ENCODE results near the gene PPP1R13B. TPM values are rescaled to one million over a fixed set of nuclear protein-coding genes. Genes with fewer than 3 reads are reported as not detected.

PPP1R13B gene
- total and polyA plus RNA-seq, 2 experiments from 2014 or later = 2.0 to 8.5 TPM

DNA sequence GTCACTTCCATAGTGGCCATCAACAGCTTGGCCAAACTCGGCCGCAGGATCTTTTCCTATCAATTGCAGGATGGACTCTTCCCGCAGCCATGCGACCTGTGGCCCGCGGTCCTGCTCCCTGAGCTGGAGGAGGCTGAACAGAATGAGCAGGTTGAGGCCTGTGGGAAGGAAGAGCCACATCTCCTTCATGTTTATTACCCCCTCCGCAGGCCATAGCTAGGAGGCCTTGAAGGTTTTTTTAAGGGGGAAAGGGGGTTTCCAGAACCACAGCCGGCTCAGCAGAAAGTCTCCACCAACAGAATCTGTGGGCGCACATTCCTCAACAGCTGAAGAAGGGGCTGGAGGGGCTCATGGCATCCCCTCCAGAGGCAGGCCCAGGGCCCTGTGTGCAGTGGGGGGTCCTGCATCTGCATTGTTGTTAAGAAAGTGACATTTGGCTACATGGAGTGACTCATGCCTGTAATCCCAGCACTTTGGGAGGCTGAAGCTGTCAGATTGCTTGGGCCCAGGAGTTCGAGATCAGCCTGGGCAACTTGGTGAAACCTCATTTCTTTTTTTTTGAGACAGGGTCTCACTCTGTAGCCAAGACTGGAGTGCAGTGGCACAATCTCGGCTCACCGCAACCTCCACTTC is 25.2 kb upstream of the PPP1R13B start:
- Histone ChIP-seq H2AFZ (peak overlapping the region; percentile 98), H3K4me3 (peak overlapping the region; percentile 55), H3K27me3 (ENCODE audit: insufficient read depth) (no peaks in the 10 kb centered on the region), H4K20me1 (replicated peaks; ENCODE audit: insufficient read depth) (no peaks in the 10 kb centered on the region), H3K79me2 (replicated peaks; ENCODE audit: insufficient read depth) (no peaks in the 10 kb centered on the region), H3K36me3 (ENCODE audit: insufficient read depth) (no peaks in the 10 kb centered on the region), H3K4me2 (peak overlapping the region; percentile 79), H3K4me1 (ENCODE audit: insufficient read depth) (no peaks in the 10 kb centered on the region), H3K27ac (ENCODE audit: low read depth) (no peak overlapping the region), H3F3A (replicated peaks; ENCODE audit: low read depth) (no peaks in the 10 kb centered on the region), H3K9me2 (ENCODE audit: insufficient read depth) (no peaks in the 10 kb centered on the region)
- Mint-ChIP-seq H3K27me3 (ENCODE audit: insufficient read depth, low read depth, poor library complexity) (peaks cover 6% of the 10 kb centered on the region), H3K36me3 (ENCODE audit: low read depth) (no peaks in the 10 kb centered on the region), H3K4me1 (peaks cover 14% of the 10 kb centered on the region), H3K4me3 (peak overlapping the region; percentile 63), H3K9me3 (no peaks in the 10 kb centered on the region; the same call in 2 of the 3 replicates), H3K27ac (no peak overlapping the region; the same call in 1 of the 2 replicates)
- no peak for TF ChIP-seq POLR2AphosphoS5 (IDR thresholded peaks at IDR 0.05; ENCODE audit: low read depth)
- DNase-seq (ENCODE audit: low spot score) = peak; percentile 54
- peak; percentile 22 for ATAC-seq

DNA sequence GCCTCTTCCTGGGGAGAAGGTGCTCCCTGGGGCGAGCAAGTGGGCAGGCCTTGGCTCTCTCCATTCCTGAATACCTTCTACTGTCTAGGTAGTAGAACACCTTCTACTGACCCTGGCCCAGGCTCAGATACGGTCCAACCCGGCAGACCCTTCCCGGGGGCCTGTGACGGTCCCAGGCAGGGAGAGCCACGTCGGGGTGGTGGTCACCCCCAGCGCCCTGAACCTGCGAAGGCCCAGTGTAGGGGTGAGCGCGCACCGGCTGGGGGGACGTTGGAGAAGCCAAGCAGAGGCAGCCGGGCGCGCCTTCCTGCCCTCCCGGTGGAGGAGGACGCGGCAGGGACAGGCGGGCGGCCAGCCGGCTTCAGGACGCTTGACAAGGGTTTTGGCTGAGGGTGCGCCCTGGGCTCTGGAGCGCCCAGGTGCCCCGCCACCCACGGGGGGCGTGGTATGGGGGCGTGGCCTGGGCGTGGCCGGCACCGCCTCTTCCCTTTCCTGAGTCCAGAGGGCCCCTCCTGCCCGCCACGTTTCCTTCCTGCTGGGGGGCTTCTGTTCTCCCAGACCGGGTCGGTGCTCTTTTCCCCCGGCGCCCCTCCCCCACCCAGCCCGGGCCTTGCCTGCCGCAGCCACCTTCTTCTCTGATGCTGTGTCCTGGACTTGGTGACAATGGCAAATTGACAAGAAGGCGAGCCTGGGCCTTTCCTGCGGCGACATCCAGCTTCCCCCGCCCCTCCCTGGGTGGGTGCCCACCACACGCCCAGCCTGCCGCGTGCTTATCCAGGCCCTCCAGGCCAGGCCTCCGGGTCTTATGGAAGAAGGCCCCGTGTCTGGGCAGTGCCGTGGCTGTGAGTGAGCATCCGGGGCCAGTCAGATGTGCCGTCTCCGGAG is 24.5 kb upstream of the PPP1R13B start:
- TF ChIP-seq, protein P1, sequence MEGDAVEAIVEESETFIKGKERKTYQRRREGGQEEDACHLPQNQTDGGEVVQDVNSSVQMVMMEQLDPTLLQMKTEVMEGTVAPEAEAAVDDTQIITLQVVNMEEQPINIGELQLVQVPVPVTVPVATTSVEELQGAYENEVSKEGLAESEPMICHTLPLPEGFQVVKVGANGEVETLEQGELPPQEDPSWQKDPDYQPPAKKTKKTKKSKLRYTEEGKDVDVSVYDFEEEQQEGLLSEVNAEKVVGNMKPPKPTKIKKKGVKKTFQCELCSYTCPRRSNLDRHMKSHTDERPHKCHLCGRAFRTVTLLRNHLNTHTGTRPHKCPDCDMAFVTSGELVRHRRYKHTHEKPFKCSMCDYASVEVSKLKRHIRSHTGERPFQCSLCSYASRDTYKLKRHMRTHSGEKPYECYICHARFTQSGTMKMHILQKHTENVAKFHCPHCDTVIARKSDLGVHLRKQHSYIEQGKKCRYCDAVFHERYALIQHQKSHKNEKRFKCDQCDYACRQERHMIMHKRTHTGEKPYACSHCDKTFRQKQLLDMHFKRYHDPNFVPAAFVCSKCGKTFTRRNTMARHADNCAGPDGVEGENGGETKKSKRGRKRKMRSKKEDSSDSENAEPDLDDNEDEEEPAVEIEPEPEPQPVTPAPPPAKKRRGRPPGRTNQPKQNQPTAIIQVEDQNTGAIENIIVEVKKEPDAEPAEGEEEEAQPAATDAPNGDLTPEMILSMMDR (conservative IDR thresholded peaks at IDR 0.05; ENCODE audit: low read depth in 2 of 2) = no peak
- TF ChIP-seq JUNB (IDR thresholded peaks at IDR 0.05; ENCODE audit: unreplicated experiment) (no peak), POLR2AphosphoS5 (IDR thresholded peaks at IDR 0.05; ENCODE audit: low read depth) (peak; percentile 61; the same call in 1 of the 2 replicates)
- DNase-seq (ENCODE audit: low spot score) (peak; percentile 81), ATAC-seq (peak; percentile 90)
- Histone ChIP-seq H3K9me2 (ENCODE audit: insufficient read depth) (no peaks in the 10 kb centered on the region), H3K79me2 (replicated peaks; ENCODE audit: insufficient read depth) (no peaks in the 10 kb centered on the region), H2AFZ (peak overlapping the region; percentile 98), H3F3A (replicated peaks; ENCODE audit: low read depth) (no peaks in the 10 kb centered on the region), H3K4me1 (ENCODE audit: insufficient read depth) (no peaks in the 10 kb centered on the region), H3K4me2 (peak overlapping the region; percentile 79), H3K36me3 (ENCODE audit: insufficient read depth) (no peaks in the 10 kb centered on the region), H3K27ac (ENCODE audit: low read depth) (no peak overlapping the region), H3K4me3 (peak overlapping the region; percentile 55), H3K27me3 (ENCODE audit: insufficient read depth) (no peaks in the 10 kb centered on the region), H4K20me1 (replicated peaks; ENCODE audit: insufficient read depth) (no peaks in the 10 kb centered on the region)
- H3K4me3 Mint-ChIP-seq = peak overlapping the region; percentile 63
- H3K27me3 Mint-ChIP-seq (ENCODE audit: insufficient read depth, low read depth, poor library complexity) = peaks cover 4% of the 10 kb centered on the region
- no peaks in the 10 kb centered on the region; the same call in 2 of the 3 replicates for H3K9me3 Mint-ChIP-seq
- H3K27ac Mint-ChIP-seq = no peak overlapping the region
- H3K4me1 Mint-ChIP-seq = peaks cover 14% of the 10 kb centered on the region
- no peaks in the 10 kb centered on the region for H3K36me3 Mint-ChIP-seq (ENCODE audit: low read depth)

DNA sequence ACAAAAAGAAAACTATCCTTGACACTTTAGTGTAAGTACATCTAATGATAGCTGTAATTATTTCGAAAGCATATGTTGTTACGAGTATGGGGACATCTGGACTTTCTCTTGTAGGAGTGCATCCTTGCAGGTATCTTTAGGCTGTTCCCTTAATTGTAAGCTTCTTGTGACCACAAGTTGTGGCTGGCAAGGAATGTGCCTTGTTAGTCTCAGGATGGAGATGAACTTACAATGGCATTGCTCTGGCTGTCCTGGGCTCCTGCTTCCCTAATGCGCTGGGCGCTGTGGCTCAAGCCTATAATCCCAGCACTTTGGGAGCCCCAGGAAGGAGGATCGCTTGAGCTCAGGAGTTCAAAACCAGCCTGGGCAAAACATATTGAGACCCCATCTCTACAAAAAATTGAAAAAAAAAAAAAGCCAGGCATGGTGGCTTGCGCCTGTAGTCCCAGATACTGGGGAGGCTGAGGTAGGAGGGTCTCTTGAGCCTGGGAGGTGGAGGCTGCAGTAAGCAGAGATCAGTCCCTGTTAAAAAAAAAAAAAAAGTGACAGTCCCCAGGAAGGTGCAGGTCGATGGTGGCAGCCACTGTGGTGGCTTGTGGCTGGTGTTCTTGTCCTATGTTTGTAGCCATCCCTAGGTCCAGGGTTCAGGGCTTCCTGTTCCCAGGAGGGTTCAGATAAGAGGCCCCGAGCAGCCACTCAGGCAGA is 23.7 kb upstream of the PPP1R13B start:
- H3K4me2 ChIP-seq = peak overlapping the region; percentile 79; the same call in 1 of the 2 replicates
- ATAC-seq = no peak
- H2AFZ ChIP-seq = peak overlapping the region; percentile 98
- H3K36me3 ChIP-seq (ENCODE audit: insufficient read depth) = no peaks in the 10 kb centered on the region
- H4K20me1 ChIP-seq (replicated peaks; ENCODE audit: insufficient read depth) = no peaks in the 10 kb centered on the region
- H3K27me3 ChIP-seq (ENCODE audit: insufficient read depth) = no peaks in the 10 kb centered on the region
- Mint-ChIP-seq H3K27me3 (ENCODE audit: insufficient read depth, low read depth, poor library complexity) (peaks cover 4% of the 10 kb centered on the region), H3K36me3 (ENCODE audit: low read depth) (no peaks in the 10 kb centered on the region), H3K9me3 (no peaks in the 10 kb centered on the region; the same call in 2 of the 3 replicates), H3K27ac (no peak overlapping the region), H3K4me3 (peak overlapping the region; percentile 24; the same call in 2 of the 3 replicates), H3K4me1 (peaks cover 14% of the 10 kb centered on the region)
- no peak overlapping the region for H3K27ac ChIP-seq (ENCODE audit: low read depth)
- H3K4me1 ChIP-seq (ENCODE audit: insufficient read depth) = no peaks in the 10 kb centered on the region
- TF ChIP-seq JUNB (IDR thresholded peaks at IDR 0.05; ENCODE audit: unreplicated experiment) = no peak
- H3K9me2 ChIP-seq (ENCODE audit: insufficient read depth) = no peaks in the 10 kb centered on the region
- no peaks in the 10 kb centered on the region for H3F3A ChIP-seq (replicated peaks; ENCODE audit: low read depth)
- peak overlapping the region; percentile 55 for H3K4me3 ChIP-seq
- H3K79me2 ChIP-seq (replicated peaks; ENCODE audit: insufficient read depth) = no peaks in the 10 kb centered on the region
- no peak for DNase-seq (ENCODE audit: low spot score)

Measured in GM23338 (cell line).